ENCODE measurements around the gene ALG13.
"Not testable (repeated sequence)": the region's sequence is repeated elsewhere in the genome, so short reads cannot be mapped to it uniquely, and the experiment has no call there.

The ALG13 gene

GRCh38 chrX:111680988-111681779 lies at the start of gene ALG13:
ALG13 (plus strand) TSS chrX:111681170; CDS start chrX:111681219, 49 bp downstream.
- DNase-seq: peak; percentile 90 to 94

DNA sequence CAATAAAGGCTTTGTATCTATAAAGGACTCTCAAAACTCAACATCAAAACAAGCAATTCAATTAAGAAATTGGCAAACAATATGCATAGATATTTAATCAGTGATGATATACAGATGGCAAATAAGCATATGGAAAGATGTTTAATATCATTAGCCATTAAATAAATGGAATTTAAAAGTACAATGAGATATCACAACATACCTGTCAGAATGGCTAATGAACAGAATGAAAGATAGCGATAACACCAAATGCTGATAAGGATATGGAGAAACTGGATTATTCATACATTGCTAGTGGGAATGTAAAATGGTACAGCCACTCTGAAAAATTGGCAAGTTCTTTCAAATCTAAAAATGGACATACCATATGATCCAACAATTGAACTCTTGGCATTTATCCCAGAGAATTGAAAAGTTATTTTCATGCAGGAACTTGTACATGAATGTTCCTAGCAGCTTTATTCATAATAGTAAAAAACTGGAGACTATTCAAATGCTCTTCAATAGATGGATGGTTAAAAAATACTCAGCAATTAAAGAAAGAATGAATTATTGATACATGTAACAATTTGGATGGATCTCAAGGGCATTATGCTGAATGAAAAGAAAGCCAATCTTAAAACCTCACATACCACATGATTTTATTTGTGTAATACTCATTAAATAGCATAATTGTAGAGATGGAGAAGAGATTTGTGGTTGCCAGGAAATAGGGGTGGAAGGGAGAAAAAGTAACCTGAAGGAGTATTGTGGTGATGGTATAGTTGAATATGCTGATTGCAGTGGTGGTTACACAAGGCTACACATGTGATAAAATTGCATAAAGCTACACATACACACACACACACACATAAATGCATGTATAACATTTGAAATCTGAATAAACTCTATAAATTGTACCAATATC lies 45.9 kb upstream of the ALG13 start:
- no peak for DNase-seq

DNA sequence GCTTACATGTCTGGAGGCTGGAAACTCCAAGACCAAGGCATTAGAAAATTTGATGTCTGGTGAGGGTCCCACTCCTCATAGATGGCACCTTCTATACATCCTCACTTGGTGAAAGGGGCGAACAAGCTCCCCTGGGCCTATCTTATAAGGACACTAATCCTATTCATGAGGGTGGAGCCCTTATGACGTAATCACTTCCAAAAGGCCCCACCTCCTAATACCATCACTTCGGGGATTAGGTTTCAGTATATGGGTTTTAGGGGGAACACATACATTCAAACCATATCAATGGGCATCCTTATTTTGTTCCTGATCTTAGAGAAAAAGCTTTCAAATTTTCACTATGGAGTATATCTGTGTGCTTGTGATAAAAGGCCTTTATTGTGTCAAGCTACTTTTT lies 39.0 kb upstream of the ALG13 start:
- DNase-seq: no peak

DNA sequence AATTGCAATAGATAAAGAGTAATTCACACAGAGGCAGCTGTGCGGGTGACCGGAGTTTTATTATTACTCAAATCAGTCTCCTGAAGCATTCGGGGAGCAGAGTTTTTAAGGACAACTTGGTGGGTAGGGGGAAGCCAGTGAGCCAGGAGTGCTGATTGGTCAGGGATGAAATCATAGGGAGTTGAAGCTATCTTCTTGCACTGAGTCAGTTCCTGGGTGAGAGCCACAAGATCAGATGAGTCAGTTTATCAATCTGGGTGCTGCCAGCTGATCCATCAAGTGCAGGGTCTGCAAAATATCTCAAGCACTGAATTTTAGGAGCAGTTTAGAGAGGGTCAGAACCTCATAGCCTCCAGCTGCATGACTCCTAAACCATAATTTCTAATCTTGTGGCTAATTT lies 35.8 kb upstream of the ALG13 start:
- DNase-seq: not testable (repeated sequence)

DNA sequence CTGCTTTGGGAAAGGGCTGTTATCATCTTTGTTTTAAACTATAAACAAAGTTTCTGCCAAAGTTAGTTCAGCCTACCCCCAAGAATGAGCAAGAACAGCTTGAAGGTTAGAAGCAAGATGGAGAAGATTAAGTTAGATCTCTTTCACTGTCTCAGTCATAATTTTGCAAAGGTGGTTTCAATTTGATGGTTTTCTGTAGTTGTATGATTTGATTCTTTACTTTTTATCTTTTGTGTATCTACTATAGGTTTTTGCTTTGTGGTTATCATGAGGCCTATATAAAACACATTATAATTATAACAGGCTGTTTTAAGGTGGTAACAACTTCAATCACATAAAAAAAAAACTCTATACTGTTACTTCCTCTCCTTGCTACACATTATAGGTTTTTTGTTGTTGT lies 35.4 kb upstream of the ALG13 start:
- DNase-seq: no peak

- DNase-seq: no peak
These were observed 34.5 kb upstream of the ALG13 start for GRCh38 chrX:111646515-111646914.

DNA sequence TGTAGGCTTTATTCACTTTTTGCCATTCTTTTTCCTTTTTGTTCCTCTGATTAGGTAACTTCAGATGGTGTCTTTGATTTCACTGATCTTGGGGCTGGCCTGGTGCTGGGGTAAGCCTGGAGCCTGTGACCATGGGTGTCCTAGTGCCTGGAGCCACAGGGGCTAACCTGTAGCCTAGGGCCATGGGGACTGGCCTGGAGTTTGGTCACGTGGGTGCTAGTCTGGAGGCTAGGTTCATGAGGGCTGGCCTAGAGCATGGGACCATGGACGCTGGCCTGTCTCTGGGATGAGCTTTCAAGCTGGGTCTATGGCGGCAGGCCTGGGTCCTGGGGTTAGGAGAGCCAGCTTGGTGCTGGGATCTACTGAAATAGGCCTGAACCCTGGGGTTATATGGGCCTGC lies 32.2 kb upstream of the ALG13 start:
- no peak for DNase-seq

DNA sequence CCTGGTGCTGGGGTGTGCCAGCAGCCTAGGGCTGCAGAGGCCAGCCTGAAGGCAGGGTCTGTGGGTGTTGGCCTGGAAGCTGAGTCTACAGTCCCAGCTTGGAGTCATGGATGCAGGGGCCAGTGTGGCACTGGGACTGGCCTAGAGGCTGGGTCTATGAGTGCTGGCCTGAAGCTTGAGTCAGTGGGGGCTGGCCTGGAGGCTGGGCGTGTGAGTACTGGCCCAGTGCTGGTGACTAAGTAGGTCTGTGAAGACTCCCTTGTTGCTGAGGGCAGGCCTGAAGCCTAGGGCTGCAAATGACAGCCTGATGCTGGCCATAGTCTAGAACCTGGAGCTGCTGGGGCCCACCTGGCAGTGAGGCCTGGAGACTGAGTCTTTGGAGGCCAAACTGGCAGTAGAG lies 31.3 kb upstream of the ALG13 start:
- DNase-seq: no peak

DNA sequence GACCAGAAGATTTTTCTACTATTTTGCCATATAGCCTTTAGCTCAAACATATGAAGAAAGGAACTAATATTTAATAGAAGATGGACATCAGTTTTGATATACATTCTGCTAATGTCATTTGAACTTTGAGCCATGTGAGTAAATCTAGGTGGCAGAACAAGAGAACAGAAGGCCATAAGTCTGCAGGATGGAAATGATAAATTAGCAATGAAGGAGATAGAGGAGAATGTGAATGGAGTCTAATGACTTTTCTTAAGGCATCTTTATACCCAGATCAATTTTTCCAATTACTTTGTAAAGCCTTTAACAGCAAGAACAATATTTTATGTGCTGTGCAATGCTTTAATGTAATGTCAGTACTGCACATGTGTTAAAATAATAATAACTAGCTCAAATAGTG lies 30.1 kb upstream of the ALG13 start:
- DNase-seq: no peak

DNA sequence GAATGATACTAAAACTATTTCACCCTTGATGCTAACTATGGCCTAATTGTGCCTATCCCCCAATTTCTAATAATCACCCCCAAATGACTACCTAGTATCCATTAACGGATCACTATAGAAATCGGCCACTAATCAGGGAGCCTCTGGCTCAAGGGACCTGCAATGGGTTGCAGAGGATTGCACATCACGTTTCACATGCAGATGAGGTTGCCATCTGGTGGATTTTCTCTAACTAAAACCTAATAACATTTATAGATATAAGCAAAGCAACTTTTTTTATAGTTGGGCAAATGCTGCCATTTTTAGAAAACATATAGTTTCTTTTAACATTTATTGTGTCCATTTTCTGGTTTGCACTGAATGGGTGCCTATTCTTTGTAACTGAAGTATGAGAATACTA lies 28.3 kb upstream of the ALG13 start:
- DNase-seq: peak; percentile 22 to 72

GRCh38 chrX:111661241-111661640 lies 19.7 kb upstream of the ALG13 start:
- no peak for DNase-seq

- DNase-seq: no peak
These were observed 18.7 kb upstream of the ALG13 start for GRCh38 chrX:111662292-111662691.

DNA sequence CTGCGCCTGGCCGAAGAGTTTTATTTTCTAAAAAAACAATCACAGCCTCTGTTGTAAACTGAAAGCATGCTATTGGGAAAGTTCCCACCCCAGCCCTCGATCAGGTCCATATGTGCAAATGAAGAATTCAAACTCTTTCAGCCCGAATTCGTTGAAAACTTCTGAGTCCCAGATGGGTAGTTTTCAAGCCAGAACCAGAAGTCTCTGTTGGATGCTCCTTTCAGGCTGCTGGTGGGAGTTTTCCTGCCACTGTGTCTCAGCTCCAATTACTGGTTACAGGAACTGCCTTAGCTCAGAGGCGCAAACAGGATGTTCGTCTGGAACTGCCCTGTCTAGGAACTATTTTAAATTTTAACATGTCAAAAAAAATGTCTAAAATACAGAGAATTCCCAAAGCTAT lies 9.3 kb upstream of the ALG13 start:
- DNase-seq: no peak

DNA sequence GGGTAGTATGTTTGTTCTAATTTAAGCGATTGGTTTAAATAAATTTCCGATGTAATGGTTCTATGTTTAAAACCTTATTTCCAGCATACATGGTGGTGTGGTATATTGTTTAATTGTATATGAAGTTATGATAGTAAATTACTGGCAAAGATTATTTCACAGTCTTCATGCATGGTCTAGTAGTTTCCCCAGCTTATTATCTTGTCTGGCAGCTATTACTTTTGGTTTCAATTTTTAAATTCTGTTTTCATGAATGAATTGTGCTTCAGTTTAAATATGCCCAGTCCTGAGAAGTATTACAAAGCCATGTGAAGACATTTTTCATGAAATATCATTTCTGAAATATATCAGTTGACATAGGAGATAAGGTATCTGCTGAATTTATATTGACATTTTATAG lies 6.3 kb downstream of the ALG13 start:
- no peak for DNase-seq

DNA sequence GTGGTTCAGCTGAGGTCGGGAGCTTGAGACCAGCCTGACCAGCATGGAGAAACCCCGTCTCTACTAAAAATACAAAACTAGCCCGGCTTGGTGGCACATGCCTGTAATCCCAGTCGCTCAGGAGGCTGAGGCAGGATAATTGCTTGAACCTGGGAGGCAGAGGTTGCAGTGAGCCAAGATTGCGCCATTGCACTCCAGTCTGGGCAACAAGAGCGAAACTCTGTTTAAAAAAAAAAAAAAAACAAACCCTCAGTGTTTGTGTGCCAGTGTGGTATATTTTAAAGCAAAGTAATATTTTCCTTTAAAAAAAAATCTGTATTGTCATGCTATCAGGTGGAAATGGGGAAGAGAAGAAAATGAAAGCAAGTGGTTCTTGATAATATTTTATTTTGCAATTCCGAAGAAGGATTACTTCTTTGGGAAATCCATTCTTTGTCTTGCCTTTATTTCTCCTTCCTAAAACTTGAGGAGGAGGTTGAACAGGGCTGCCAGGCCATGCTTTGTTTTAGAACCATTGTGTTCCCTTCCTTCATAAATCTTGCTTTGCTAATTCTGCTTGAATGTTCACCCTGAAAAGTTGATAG lies 14.4 kb downstream of the ALG13 start:
- no peak for DNase-seq

DNA sequence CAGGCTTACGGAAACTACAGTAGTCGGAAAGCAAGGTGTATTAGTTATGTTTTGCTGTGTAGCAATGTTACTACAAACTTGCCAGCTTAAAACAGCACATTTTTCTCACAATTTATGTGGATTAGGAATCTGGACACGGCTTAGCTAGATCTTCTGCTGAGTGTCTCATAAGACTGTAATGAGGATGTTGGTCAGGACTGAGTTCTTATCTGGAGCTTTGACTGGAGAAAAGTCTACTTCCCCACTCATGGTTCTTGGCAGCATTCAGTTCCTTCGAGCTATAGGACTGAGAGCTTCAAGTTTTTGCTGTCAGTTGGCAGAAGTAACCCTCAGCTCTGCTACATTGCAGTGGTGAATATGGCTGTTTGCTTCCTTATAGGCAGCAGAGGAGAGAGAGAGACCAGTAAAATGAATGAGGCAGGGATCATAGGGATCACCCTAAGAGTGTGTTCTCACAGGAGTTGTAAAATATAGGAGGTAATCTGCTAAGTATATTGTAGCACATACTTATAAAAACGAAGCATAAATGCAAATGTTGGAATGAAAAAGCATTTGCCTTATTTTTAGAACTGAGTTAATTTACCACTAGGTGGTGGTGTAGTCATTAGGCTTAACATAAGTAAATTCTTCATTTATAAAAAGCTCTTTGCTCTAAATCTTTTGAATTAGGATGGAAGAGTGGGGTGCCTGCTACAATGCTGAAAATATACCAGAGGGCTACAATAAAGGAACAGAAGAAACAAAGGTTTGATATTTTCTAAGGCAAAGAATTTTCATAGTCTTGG lies 38.6 kb downstream of the ALG13 start:
- DNase-seq: peak in 1 of 2 experiments; percentile 23

DNA sequence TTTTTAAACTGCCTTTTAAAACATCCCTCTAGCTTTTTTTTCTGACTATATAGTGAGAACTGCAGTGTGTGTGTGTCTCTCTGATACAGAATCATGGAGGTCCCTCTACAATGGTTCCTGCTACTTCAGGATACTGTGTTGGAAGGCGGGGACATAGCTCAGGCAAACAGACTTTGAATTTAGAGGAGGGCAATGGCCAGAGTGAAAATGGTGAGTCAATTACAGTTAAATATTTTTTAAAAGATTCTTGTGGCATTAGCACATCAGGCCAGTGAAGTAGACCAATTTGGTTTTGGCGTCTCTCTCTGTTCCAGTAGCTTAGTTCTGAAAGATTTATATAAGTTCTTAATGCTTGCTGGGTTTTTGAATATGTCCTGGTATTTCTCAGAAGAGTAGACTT lies 47.1 kb downstream of the ALG13 start:
- no peak for DNase-seq

GRCh38 chrX:111731351-111731750 lies 50.4 kb downstream of the ALG13 start:
- DNase-seq: no peak

DNA sequence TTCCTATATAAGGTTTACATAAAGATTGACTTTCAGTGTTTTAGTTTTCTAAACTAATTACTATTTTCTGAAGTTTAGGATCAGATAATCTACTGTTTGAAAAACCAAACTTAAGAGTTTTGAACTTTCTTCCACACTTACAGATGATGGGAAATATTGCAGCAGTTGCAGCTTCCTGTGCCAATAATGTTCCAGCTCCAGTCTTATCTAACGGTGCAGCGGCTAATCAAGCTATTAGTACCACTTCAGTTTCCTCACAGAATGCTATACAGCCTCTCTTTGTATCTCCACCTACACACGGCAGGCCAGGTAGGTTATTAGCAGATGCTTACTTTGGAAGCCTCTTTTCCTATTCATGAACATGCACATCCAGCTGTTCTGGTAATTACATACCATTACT lies 55.6 kb downstream of the ALG13 start:
- no peak for DNase-seq

DNA sequence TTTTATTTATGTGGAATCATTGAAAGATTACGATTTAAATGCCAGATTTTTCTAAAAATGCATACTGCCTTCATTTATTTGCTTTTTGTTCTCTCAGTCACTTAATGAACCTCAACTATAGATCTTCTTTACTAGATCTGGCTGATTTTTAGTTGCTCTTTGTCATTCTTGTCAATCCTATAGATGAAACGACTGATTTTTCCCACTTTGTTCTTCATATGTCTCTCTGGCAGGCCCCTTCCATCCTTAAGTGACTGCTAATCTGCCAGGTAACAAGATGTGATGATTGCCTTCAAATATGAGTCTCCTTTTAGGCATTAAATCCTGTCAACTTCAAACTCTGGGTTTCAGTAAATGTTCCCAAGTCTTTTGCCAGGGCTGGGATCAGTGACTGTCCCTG lies 61.0 kb downstream of the ALG13 start:
- no peak for DNase-seq

GRCh38 chrX:111743316-111743715 lies 62.3 kb downstream of the ALG13 start:
- no peak for DNase-seq

DNA sequence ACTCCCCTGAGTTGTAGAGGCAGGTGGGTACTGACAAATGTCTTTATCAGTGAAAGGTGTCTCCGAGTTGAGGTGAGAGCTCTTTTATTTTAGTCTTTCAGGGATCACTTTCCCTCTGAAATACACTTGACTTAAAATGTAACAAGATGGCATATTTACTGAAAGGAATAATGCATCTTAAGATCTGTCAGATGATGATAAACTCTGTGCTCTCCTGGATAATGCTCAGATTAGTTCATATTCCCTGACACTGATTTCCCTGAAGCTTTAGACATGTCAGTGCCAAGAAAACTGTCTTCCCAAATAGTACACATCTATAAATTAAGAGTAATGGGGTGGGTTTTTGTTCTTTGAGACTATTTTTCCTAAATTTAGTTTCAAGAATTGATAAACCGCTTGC lies 75.5 kb downstream of the ALG13 start:
- no peak for DNase-seq

DNA sequence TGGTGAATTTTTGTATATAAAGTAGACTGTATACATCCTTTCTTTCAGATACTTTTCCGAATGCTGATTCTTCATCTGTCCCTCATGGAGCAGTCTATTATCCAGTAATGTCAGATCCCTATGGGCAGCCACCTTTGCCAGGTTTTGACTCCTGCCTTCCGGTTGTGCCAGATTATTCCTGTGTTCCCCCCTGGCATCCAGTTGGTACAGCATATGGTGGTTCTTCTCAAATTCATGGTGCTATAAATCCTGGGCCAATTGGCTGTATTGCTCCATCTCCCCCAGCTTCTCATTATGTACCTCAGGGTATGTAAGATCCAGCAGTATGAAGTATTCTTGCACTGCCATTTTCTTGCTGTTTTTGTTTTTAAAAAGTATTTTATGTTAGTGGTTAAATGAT lies 78.7 kb downstream of the ALG13 start:
- DNase-seq: peak; percentile 42 to 65
